K562 (cell line): ENCODE measurements around the gene ERAP2. TPM values are rescaled to one million over a fixed set of nuclear protein-coding genes. Genes with fewer than 3 reads are reported as not detected.

Source experiments
- ARHGAP35 ChIP-seq: fragments of 450-650 bp; IDR thresholded peaks from 2 replicates; pipeline ENCODE4 v1.6.1; 2018; ENCODE audit not compliant: partially characterized antibody
- CAMTA2 ChIP-seq: fragments of 250-450 bp; sonication (Bioruptor Pico); conservative IDR thresholded peaks from 2 replicates; pipeline ENCODE4 v1.5.1; 2022
- E2F8 ChIP-seq: fragments of 450-650 bp; IDR thresholded peaks from 2 replicates; pipeline ENCODE4 v1.7.1; 2018; ENCODE audit warnings: mild to moderate bottlenecking, low read depth; ENCODE audit not compliant: partially characterized antibody
- EP400 ChIP-seq: fragments of 450-650 bp; IDR thresholded peaks from 2 replicates; pipeline ENCODE4 v1.6.1; 2017; ENCODE audit warnings: antibody characterized with exemption, mild to moderate bottlenecking, moderate library complexity
- FOXM1 ChIP-seq, 2 experiments: fragments of 450-650 bp in 1 of 2; sonication (generic) in 1 of 2; formaldehyde crosslinking in 1 of 2; IDR thresholded peaks; 2 replicates each; pipeline versions ENCODE4 v1.6.1 to v1.9.0; 2017 to 2022; ENCODE audit warnings: low read depth in 2 of 2, mild to moderate bottlenecking in 2 of 2, missing genetic modification reagents in 1 of 2, moderate library complexity in 1 of 2
- FUS ChIP-seq: fragments of 200-400 bp; formaldehyde crosslinking; optimal IDR thresholded peaks from 2 replicates; pipeline ENCODE3; 2017; ENCODE audit warnings: low read depth, low read length
- NCOR1 ChIP-seq: fragments of 450-650 bp; IDR thresholded peaks from 2 replicates; pipeline ENCODE4 v1.6.1; 2016; ENCODE audit warnings: mild to moderate bottlenecking, moderate library complexity
- NFYB ChIP-seq: IDR thresholded peaks from 2 replicates; pipeline ENCODE4 v1.6.1; 2011; ENCODE audit warnings: mild to moderate bottlenecking, moderate library complexity; ENCODE audit not compliant: insufficient read length; ENCODE audit errors: extremely low read depth
- NONO ChIP-seq, 2 experiments: fragments of 200-400 bp in 1 of 2; fragments of 450-650 bp in 1 of 2; formaldehyde crosslinking in 1 of 2; IDR thresholded peaks; 2 replicates each; pipeline ENCODE4 v1.6.1; 2017; ENCODE audit warnings: low read depth in 2 of 2, mild to moderate bottlenecking in 2 of 2, moderate library complexity in 2 of 2, low read length in 1 of 2
- PHF21A ChIP-seq: fragments of 450-650 bp; IDR thresholded peaks from 2 replicates; pipeline ENCODE4 v1.6.1; 2017; ENCODE audit warnings: low read depth, borderline replicate concordance
- RFX7 ChIP-seq: fragments of 250-450 bp; sonication (Bioruptor Pico); IDR thresholded peaks from 2 replicates; pipeline ENCODE4 v1.5.1; 2021; ENCODE audit warnings: mild to moderate bottlenecking
- TCFL5 ChIP-seq: fragments of 250-450 bp; sonication (Bioruptor Pico); conservative IDR thresholded peaks from 2 replicates; pipeline ENCODE4 v1.6.1; 2021; ENCODE audit warnings: mild to moderate bottlenecking, moderate library complexity, matching md5 sums
- U2AF1 ChIP-seq: fragments of 200-400 bp; formaldehyde crosslinking; optimal IDR thresholded peaks from 2 replicates; pipeline ENCODE3; 2017; ENCODE audit warnings: mild to moderate bottlenecking, low read depth, low read length, moderate library complexity
- ZNF3 ChIP-seq: fragments of 250-450 bp; sonication (Bioruptor Pico); IDR thresholded peaks from 2 replicates; pipeline ENCODE4 v1.5.0; 2021; ENCODE audit warnings: mild to moderate bottlenecking, moderate library complexity
- ZNF77 ChIP-seq: fragments of 250-450 bp; sonication (Bioruptor Pico); IDR thresholded peaks from 2 replicates; pipeline ENCODE4 v1.5.0; 2020
- polyA plus RNA-seq, 8 experiments: library from polyadenylated mRNA; depleted of rRNA in 4 of 8; stranded (reverse) in 5 of 8; unstranded in 3 of 8; fragments of >200 nt; fragmentation: Nextera tagmentation in 2 of 8; fragmentation: Illumina TruSeq in 1 of 8; extraction: Ambion mirVana in 2 of 8; extraction: Trizol in 1 of 8; gene quantifications; 2 replicates each; pipeline versions ENCODE4 v1.2.1 to v1.2.3, GENCODE V29; 2011 to 2014; ENCODE audit warnings: inconsistent platforms in 1 of 8, missing spikeins in 1 of 8
- total RNA-seq, 7 experiments: library from RNA; depleted of rRNA in 6 of 7; stranded (reverse); fragments of >200 nt in 6 of 7; fragmentation: Illumina TruSeq in 2 of 7; extraction: Trizol in 2 of 7; gene quantifications; 2 replicates each; pipeline versions ENCODE4 v1.2.1 to v1.2.3, GENCODE V29; 2011 to 2021; ENCODE audit warnings: low replicate concordance in 1 of 7
- TF ChIP-seq, protein P1 (sequence below): sonication (generic); formaldehyde crosslinking; IDR thresholded peaks from 2 replicates; pipeline ENCODE4 v1.8.0; 2022; ENCODE audit warnings: mild to moderate bottlenecking, missing genetic modification reagents
- TF ChIP-seq, protein P2 (sequence below): fragments of 450-650 bp; formaldehyde crosslinking; IDR thresholded peaks from 2 replicates; pipeline ENCODE4 v1.4.0; 2022; ENCODE audit warnings: mild to moderate bottlenecking, moderate library complexity
- TF ChIP-seq, protein P3 (sequence below), 2 experiments: fragments of 450-650 bp in 1 of 2; sonication (generic) in 1 of 2; formaldehyde crosslinking in 1 of 2; IDR thresholded peaks in 1 of 2; conservative IDR thresholded peaks in 1 of 2; 2 replicates each; pipeline versions ENCODE4 v1.6.1 to v1.8.1; 2016 to 2023; ENCODE audit warnings: mild to moderate bottlenecking in 2 of 2, moderate library complexity in 2 of 2, inconsistent platforms in 1 of 2, missing genetic modification reagents in 1 of 2

The ERAP2 gene
- total and polyA plus RNA-seq, 9 of the 15 experiments (the other 6 are each of a cell fraction or from before 2014, with no cell fraction given): 0.93 to 4.0 (median 2.1) TPM

GRCh38 chr5:96935559-96936430 lies 59.5 kb downstream of the ERAP2 start, which contains the start of gene LNPEP (continued):
- peak; percentile 72; the same call in 1 of the 2 replicates for TF ChIP-seq FOXM1 (IDR thresholded peaks at IDR 0.05; ENCODE audit: low read depth)
- 0 out of 2 replicates have a peak, but pooled peaks have one; percentile 43 for TF ChIP-seq FOXM1 (CRISPR knock-in tag; IDR thresholded peaks at IDR 0.05; ENCODE audit: low read depth)
- TF ChIP-seq, protein P1, sequence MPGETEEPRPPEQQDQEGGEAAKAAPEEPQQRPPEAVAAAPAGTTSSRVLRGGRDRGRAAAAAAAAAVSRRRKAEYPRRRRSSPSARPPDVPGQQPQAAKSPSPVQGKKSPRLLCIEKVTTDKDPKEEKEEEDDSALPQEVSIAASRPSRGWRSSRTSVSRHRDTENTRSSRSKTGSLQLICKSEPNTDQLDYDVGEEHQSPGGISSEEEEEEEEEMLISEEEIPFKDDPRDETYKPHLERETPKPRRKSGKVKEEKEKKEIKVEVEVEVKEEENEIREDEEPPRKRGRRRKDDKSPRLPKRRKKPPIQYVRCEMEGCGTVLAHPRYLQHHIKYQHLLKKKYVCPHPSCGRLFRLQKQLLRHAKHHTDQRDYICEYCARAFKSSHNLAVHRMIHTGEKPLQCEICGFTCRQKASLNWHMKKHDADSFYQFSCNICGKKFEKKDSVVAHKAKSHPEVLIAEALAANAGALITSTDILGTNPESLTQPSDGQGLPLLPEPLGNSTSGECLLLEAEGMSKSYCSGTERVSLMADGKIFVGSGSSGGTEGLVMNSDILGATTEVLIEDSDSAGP (CRISPR knock-in tag): no peak
- TF ChIP-seq, protein P2, sequence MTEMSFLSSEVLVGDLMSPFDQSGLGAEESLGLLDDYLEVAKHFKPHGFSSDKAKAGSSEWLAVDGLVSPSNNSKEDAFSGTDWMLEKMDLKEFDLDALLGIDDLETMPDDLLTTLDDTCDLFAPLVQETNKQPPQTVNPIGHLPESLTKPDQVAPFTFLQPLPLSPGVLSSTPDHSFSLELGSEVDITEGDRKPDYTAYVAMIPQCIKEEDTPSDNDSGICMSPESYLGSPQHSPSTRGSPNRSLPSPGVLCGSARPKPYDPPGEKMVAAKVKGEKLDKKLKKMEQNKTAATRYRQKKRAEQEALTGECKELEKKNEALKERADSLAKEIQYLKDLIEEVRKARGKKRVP (CRISPR knock-in tag): no peak
- no peak for TF ChIP-seq FUS
- TF ChIP-seq ZNF3 (CRISPR knock-in tag): no peak
- no peak for TF ChIP-seq NCOR1
- TF ChIP-seq ARHGAP35: no peak
- TF ChIP-seq, protein P3, sequence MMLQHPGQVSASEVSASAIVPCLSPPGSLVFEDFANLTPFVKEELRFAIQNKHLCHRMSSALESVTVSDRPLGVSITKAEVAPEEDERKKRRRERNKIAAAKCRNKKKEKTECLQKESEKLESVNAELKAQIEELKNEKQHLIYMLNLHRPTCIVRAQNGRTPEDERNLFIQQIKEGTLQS (IDR thresholded peaks at IDR 0.05): no peak
- TF ChIP-seq, protein P3 (CRISPR knock-in tag; conservative IDR thresholded peaks at IDR 0.05): 0 out of 2 replicates have a peak, but pooled peaks have one; percentile 13
- TF ChIP-seq E2F8: no peak
- TF ChIP-seq PHF21A: peak; percentile 47; the same call in 1 of the 2 replicates
- peak; percentile 39 for TF ChIP-seq EP400
- TF ChIP-seq NONO (IDR thresholded peaks at IDR 0.05; ENCODE audit: low read depth in 2 of 2, low read length in 1 of 2): no peak
- no peak for TF ChIP-seq NFYB
- TF ChIP-seq TCFL5 (CRISPR knock-in tag): no peak
- TF ChIP-seq U2AF1: peak; percentile 66
- no peak for TF ChIP-seq CAMTA2
- no peak for TF ChIP-seq ZNF77 (CRISPR knock-in tag)
- no peak for TF ChIP-seq RFX7 (CRISPR knock-in tag)
